Pulmonary artery endothelial cell (primary cell): Measurements from ENCODE around the gene POU3F1. TPM values are rescaled to one million over a fixed set of nuclear protein-coding genes. Genes with fewer than 3 reads are reported as not detected.
"Not testable (repeated sequence)": the region's sequence is repeated elsewhere in the genome, so short reads cannot be mapped to it uniquely, and the experiment has no call there.

Experiments
- DNase-seq: peaks from one replicate; pipeline ENCODE4 v3.0.0-alpha.2; 2011; ENCODE audit warnings: low read depth, low spot score
- total RNA-seq: library from RNA; depleted of rRNA; stranded (reverse); fragments of >200 nt; gene quantifications from 2 replicates; pipeline ENCODE4 v1.2.3, GENCODE V29; 2014

The POU3F1 gene
- total RNA-seq, 1 donor from 2014 or later: not detected

GRCh38 chr1:38047603-38048141 is 1.1 kb upstream of the POU3F1 start:
- no peak for DNase-seq

- DNase-seq: peak; percentile 26
Observed at GRCh38 chr1:38046884-38047602, 450 bp upstream of the POU3F1 start.

GRCh38 chr1:38045401-38046332 is 926 bp downstream of the POU3F1 start:
- DNase-seq: no peak

DNA sequence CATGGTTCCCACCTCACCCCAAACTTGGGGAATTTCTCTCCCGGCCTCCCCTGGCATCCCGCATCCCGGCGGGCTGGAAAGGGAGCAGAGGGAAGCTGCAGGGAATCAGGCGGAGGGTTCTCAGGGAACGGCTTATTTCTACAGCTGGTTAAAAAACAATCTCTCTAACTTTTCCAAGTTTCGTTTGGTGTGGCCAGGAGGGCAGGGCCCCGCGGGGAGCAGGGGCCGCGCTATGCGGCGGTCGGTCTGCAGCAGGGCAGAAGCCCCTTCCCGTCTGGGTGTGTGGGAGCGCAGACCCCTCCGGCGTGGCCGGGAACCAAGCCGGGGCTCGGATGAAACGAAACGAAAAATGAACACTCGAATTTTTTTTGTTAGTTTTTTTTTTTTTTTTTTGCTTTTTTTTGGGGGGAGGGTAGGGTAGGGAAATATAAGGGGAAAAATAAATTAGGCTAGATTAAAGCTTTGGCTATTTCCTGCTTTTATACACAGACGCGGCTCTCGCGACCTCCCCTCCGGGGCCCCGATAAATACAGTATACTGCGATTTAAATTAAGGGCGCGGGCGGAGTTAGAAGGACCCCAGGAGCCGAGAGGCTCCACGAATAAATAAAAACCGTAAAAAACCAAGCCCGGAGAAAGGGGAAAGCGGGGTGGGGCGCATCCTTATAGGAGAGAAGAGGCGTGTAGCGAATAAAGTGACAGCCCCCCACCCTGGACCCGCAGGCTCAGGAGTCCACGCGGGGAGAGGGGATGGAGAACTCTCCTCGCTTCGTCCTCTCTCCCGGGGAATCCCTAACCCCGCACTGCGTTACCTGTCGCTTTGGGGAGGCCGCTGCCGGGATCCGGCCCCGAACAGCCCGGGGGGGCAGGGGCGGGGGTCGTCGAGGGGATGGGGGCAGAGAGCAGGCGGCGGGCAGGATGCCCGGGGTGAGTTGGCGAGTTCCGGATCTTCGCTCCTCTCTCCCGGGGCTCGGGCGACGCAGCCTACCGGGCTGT is 2.1 kb downstream of the POU3F1 start:
- no peak for DNase-seq

GRCh38 chr1:38043036-38043747 is 3.4 kb downstream of the POU3F1 start:
- DNase-seq: no peak

DNA sequence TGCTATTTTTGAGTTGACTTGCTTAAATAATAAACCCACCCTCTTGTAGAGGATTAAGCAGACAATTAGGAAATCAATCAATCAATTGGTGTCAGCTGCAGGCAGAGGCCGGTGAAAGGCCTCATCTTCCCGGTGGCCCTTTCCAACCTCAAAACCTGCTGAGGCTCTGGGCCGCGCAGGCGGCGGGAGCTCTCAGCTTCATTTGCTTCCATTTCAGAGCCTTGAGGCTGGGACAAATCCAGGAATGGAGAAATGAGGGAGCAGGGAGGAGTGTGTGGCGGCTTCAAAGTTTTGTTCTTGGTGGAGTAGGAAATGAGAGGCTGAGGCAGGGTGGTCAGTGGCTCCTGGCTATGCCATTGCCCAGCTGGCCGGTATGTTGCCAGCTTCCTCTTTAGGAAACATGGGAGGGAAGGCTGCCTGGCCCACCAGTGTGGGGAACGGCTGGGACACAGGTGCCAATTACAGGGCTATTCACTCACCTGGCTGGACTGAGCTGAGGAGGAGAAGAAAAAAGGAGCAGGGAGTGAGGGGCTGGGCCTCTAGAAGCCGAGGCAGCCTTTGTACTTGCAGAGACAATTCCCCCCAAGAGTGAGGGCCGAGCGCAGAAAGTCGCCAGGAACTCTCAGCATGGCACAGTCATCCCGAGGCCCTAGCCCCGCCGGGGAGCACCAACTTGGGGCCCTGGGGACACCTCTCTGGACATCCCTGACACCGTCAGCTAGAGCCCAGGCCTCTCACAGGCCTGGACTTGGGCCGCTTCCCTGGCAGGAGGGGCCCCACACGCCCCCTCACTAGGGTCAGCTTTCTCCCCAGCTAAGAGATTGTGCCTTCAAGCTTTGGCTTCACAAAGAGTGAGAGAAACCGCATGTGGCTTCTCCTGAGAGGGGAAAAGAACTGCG is 4.4 kb downstream of the POU3F1 start:
- no peak for DNase-seq

DNA sequence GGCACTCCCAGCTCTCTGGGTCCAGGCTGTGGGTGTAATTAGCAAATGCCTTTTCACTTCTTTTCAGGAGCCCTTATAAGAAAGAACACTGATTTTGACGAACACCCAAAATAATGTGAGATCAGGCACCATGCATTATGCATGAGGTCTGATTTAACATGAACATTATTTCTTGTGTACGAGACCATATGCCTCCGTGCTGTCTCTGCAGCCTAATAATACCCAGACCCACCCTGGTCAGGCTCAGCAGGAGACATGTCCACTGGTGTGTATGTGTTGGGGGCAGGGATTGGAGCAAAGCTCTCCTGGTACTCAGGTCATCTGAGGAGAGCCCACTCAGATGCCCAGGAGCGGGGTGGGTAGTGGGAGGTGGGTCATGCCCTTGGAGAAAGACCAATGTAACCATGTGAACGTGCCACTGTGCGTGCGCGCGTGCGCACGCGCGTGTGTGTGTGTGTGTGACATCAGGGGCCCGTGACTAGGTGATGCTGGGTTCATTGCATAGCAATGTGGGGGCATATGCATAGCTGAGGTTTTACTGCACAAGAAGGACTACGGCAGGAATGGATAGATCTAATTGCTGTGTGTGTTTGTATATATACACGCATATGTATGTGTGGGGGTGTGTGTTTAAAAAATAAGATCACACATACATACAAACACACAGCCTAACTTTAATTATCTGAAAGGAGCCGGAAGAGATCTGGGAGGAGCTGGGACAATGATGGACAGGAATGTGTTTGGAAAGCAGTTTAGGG is 7.1 kb downstream of the POU3F1 start:
- DNase-seq: no peak

DNA sequence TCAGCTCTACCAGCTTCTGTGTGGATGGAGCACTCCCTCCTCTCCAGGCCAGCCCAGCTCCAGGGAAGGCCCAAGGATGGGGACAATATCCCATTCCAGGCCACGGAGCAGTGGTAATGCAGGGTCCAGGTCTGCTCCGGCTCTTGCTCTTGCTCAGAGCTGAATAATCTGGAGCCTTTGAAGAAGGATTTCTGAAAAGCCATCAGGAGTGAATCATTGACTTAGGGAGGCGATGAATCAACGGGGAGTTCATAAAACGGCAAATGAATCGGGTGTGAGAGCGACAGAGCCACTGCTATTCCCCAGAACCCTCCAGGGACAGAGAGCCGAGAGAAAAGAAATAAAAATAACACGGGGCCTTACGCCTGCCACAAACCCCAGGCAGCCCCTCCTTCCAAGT is 7.7 kb downstream of the POU3F1 start:
- DNase-seq: no peak

GRCh38 chr1:38037221-38037939 is 9.2 kb downstream of the POU3F1 start:
- DNase-seq: no peak

- DNase-seq: no peak
Observed at GRCh38 chr1:38034871-38035270, 11.7 kb downstream of the POU3F1 start.

DNA sequence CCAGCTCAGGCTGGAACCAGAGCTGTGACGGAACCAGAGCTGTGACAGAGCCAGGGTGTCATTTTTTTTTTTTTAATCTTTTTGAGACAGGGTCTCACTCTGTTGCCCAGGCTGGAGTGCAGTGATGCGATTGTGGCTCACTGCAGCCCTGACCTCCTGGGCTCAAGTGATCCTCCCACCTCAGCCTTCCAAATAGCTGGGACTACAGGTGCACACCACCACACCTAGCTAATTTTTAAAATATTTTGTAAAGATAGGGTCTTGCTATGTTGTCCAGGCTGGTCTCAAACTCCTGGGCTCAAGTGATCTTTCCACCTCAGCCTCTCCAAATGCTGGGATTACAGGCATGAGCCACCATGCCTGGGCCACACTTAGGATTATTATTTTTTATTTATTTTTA is 13.6 kb downstream of the POU3F1 start:
- DNase-seq: not testable (repeated sequence)

GRCh38 chr1:38031513-38031866 is 15.1 kb downstream of the POU3F1 start:
- no peak for DNase-seq

DNA sequence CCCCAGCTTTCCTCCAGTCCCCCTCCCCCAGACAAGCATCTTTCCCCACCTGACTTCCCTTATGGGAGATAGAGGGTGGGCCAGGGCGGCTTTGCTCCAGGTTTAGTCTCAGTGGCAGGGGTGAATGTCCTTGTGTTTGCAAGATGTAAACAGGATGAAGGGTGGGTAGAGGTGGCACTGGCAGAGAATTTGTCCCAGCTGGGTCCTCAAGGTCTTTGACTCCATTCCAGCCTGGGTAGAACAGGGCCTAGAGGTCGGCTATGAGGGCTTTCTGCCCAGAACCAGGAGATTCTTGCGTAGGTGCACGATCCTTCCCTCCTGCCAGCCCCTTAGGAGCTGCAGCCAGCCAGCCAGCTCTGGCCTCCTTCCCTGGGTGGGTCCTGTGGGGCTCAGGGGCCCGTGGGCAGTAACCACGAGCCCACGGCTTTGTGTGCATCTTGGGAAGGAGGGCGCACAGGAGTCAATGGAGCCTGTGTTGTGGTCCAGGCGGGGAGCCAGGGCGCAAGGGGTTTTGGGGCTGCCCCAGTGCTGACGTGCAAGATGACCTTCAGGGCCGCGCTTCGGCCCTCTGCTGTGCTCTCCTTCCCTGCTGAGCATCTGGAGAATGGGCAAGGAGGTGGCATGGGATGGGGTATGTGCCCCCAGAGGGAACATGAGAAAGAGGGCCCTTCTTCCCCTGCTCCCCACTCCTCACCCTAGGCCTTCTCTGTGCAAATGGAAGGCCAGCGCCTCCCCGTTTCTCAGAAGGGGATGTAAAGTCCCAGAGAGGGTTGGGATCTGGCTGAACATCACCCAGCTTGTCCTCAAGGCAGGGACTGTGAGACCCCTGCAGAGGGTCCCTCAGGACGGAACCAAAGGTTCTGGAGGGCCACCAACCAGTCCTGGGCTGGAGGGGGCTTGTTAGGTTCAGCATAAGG is 15.7 kb downstream of the POU3F1 start:
- no peak for DNase-seq

GRCh38 chr1:38029685-38030511 is 16.7 kb downstream of the POU3F1 start:
- DNase-seq: no peak

GRCh38 chr1:38029081-38029681 is 17.4 kb downstream of the POU3F1 start:
- DNase-seq: no peak

DNA sequence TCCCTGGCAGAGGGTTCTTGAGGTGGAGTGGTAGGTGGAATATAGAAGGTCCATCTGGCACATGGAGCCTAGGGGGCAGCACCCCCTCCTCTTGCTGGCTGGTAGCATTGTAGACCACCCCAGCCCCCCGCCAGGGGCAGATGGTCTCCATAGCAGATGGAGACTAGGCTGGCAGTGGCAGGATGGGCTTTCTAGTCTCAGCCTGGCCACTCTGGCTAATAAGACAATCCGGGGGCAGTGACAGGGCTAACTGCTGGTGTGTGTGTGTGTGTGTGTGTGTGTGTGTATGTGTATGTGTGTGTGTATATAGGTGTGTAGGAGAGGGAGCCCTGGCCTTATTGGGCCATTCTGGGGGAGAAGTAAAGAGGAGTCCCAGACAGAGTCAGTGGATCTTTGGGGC is 17.9 kb downstream of the POU3F1 start:
- DNase-seq: no peak
